M059J (cell line): ENCODE measurements around the gene PATJ. TPM values are rescaled to one million over a fixed set of nuclear protein-coding genes. Genes with fewer than 3 reads are reported as not detected.

Experiments used
- DNase-seq: peaks from one replicate; pipeline ENCODE4 v3.0.0-alpha.2; 2012; ENCODE audit warnings: low read depth
- total RNA-seq: library from RNA; depleted of rRNA; stranded (reverse); fragments of >200 nt; shearing (Covaris generic); gene quantifications from 2 replicates; pipeline ENCODE4 v1.2.3, GENCODE V29; 2014

The PATJ gene
- total RNA-seq, 1 experiment from 2014 or later = 18.0 TPM

GRCh38 chr1:62043154-62043553, 300.9 kb downstream of the PATJ start:
- no peak for DNase-seq

GRCh38 chr1:62045574-62045973, 303.3 kb downstream of the PATJ start:
- no peak for DNase-seq

- no peak for DNase-seq
Measured at GRCh38 chr1:62046927-62047326, 304.6 kb downstream of the PATJ start.

- no peak for DNase-seq
Measured at GRCh38 chr1:62050165-62050564, 307.9 kb downstream of the PATJ start.

- no peak for DNase-seq
Measured at GRCh38 chr1:62052946-62053345, 310.7 kb downstream of the PATJ start.

- DNase-seq = no peak
Measured at GRCh38 chr1:62054188-62054587, 311.9 kb downstream of the PATJ start.

GRCh38 chr1:62057230-62057629, 314.9 kb downstream of the PATJ start:
- DNase-seq = no peak

- no peak for DNase-seq
Measured at GRCh38 chr1:62057641-62058290, 315.5 kb downstream of the PATJ start.

- DNase-seq = no peak
Measured at GRCh38 chr1:62058956-62059355, 316.7 kb downstream of the PATJ start.

GRCh38 chr1:62062087-62062486, 319.8 kb downstream of the PATJ start:
- DNase-seq = no peak

- no peak for DNase-seq
Measured at GRCh38 chr1:62064829-62065407, 322.6 kb downstream of the PATJ start.

GRCh38 chr1:62066713-62067112, 324.4 kb downstream of the PATJ start:
- no peak for DNase-seq

- no peak for DNase-seq
Measured at GRCh38 chr1:62068416-62068843, 326.1 kb downstream of the PATJ start.

- DNase-seq = no peak
Measured at GRCh38 chr1:62068978-62069377, 326.7 kb downstream of the PATJ start.

GRCh38 chr1:62070384-62071011, 328.2 kb downstream of the PATJ start:
- DNase-seq = peak; percentile 10

- no peak for DNase-seq
Measured at GRCh38 chr1:62071695-62072094, 329.4 kb downstream of the PATJ start.

- peak; percentile 83 for DNase-seq
Measured at GRCh38 chr1:62076286-62076685, 334.0 kb downstream of the PATJ start.

- no peak for DNase-seq
Measured at GRCh38 chr1:62077821-62078220, 335.5 kb downstream of the PATJ start.

GRCh38 chr1:62082456-62083363, 340.4 kb downstream of the PATJ start:
- DNase-seq = peak; percentile 48

GRCh38 chr1:62084310-62084890, 342.1 kb downstream of the PATJ start:
- peak; percentile 7 for DNase-seq

GRCh38 chr1:62088439-62088838, 346.2 kb downstream of the PATJ start:
- DNase-seq = no peak

GRCh38 chr1:62089570-62089969, 347.3 kb downstream of the PATJ start:
- no peak for DNase-seq
